ENCODE results near the gene MXI1.

DNA sequence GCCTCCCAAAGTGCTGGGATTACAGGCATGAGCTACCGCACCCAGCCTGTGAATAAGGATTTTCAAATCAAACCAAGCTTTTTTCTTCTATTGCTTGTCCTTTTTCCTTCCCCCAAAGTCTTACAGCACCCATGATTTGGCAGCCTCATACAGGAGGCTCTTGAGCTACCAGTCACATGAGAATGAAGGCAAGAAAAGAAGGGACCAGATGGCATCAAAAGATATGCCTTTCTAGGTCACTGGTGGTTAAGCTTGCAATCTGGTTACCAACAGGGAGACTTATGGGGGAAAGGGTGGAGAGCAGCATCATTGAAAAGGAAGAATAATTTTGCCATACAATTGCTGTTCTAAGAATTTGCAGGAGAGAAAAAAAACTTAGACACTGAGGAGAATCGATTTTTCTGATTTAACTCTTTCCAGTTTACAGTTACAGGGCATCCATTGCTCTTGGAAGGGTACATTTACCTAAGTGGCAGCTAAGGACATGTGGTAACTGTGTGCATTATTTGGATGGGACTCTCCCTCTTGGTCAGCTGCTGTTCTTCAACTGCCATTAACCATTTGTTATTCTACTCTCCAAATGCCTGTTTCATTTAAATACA is 67.8 kb downstream of the MXI1 start:
- TF ChIP-seq, protein P1, sequence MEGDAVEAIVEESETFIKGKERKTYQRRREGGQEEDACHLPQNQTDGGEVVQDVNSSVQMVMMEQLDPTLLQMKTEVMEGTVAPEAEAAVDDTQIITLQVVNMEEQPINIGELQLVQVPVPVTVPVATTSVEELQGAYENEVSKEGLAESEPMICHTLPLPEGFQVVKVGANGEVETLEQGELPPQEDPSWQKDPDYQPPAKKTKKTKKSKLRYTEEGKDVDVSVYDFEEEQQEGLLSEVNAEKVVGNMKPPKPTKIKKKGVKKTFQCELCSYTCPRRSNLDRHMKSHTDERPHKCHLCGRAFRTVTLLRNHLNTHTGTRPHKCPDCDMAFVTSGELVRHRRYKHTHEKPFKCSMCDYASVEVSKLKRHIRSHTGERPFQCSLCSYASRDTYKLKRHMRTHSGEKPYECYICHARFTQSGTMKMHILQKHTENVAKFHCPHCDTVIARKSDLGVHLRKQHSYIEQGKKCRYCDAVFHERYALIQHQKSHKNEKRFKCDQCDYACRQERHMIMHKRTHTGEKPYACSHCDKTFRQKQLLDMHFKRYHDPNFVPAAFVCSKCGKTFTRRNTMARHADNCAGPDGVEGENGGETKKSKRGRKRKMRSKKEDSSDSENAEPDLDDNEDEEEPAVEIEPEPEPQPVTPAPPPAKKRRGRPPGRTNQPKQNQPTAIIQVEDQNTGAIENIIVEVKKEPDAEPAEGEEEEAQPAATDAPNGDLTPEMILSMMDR (conservative IDR thresholded peaks at IDR 0.05; ENCODE audit: low read length) = no peak
- TF ChIP-seq EZH2phosphoT487 (IDR thresholded peaks at IDR 0.05; ENCODE audit: borderline replicate concordance, low read depth, low read length) = no peak

All from OCI-LY7 (cell line).